ENCODE data around the gene MROH2A. TPM values are rescaled to one million over a fixed set of nuclear protein-coding genes. Genes with fewer than 3 reads are reported as not detected.

The MROH2A gene
- total RNA-seq, 4 donors from 2014 or later, result not detected

DNA sequence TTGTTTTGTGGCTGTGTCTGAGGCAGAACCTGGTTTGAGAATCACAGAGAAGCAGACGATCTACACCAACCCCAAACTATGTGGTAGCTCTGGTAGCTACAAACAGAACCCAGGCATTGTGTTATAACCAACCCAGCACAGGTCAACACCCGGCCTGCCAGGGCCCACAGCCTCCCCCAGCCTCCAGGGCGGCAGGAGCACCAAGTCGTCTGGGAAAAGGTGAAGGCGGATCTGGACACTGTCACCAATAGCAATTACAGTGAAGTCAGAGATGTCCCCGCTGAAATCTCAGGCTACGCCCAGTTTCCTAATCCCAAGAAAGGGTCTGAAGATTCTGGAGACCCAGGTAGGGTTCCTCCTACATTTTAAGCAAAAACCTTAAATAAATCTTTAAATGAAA lies 72.6 kb downstream of the MROH2A start:
- TF ChIP-seq, protein P1, sequence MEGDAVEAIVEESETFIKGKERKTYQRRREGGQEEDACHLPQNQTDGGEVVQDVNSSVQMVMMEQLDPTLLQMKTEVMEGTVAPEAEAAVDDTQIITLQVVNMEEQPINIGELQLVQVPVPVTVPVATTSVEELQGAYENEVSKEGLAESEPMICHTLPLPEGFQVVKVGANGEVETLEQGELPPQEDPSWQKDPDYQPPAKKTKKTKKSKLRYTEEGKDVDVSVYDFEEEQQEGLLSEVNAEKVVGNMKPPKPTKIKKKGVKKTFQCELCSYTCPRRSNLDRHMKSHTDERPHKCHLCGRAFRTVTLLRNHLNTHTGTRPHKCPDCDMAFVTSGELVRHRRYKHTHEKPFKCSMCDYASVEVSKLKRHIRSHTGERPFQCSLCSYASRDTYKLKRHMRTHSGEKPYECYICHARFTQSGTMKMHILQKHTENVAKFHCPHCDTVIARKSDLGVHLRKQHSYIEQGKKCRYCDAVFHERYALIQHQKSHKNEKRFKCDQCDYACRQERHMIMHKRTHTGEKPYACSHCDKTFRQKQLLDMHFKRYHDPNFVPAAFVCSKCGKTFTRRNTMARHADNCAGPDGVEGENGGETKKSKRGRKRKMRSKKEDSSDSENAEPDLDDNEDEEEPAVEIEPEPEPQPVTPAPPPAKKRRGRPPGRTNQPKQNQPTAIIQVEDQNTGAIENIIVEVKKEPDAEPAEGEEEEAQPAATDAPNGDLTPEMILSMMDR (IDR thresholded peaks at IDR 0.05; ENCODE audit: low read depth), result no peak

DNA sequence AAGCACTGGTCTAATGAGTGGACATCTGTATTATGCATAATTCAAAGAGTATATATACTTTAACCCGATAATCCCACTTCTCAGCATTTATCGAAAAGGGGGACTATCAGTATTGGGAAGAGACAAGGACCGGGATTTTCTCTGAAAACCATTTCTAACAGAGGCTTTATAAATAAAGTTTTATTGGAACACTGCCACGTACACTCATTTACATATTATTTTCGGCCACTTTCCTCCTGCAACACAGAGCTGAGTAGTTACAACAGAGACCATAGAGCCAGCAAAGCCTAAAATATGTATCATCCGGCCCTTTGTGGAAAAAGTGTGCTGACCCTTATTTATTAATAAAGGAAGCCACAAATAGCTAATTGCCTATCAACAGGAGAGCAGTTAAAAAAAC lies 73.0 kb downstream of the MROH2A start:
- TF ChIP-seq, protein P1 (IDR thresholded peaks at IDR 0.05; ENCODE audit: low read depth), result no peak

DNA sequence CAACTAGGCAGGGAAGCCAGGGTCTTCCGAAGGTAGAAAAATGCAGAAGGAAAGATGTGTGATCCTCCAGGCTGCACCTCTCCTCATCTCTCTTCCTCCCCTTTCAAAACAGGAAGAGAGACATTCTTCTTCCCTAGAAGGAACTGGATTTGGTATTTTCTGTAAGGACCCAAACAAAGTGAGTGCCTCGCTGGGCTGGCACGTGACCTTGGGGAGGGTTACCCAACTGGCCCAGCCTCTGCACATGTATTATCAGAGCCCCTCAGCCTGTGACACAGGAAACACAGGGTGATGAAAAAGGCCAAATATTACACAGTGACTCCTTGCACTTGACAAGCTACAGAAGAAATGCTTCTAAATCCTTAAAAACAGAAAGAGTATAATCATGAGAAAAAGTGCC lies 73.9 kb downstream of the MROH2A start:
- TF ChIP-seq, protein P1 (IDR thresholded peaks at IDR 0.05; ENCODE audit: low read depth), result no peak

DNA sequence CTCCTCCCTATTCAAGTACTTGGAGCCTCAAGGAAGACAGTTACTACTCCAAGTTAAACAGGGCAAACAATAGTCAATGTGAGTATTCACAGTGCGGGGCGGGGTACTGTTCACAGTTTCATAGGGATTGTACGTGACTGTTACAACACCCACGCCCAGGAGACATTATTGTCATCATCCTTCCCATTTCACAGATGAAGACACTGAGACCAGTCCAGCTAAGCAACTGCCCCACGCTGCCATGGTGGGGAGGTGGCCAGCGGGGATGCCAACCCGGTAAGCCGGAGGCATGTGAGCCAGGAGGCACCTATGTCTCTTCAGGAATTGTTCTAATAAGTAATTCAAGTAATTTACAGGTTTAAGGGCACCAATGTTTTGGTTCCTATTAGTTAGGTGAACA lies 75.2 kb downstream of the MROH2A start:
- TF ChIP-seq, protein P1 (IDR thresholded peaks at IDR 0.05; ENCODE audit: low read depth), result no peak

DNA sequence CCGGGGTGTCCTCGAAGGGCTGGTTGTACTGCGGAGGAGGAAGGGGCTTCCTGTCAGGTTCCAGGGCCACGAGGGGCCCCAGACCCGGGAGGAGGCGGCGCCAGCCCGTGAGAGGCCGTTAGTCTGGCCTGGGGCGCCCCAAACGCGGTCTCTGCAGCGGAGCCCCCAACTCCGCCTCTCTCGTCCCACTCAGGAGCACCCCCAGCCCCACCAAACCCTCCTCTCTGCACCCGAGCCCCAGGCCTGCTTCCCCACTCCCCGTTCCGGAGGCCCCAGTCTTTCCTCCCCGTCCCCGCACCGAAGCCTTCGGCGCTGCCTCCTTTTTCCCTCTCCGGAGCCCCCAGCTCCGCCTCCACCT lies 75.7 kb downstream of the MROH2A start:
- TF ChIP-seq, protein P1 (IDR thresholded peaks at IDR 0.05; ENCODE audit: low read depth), result no peak

DNA sequence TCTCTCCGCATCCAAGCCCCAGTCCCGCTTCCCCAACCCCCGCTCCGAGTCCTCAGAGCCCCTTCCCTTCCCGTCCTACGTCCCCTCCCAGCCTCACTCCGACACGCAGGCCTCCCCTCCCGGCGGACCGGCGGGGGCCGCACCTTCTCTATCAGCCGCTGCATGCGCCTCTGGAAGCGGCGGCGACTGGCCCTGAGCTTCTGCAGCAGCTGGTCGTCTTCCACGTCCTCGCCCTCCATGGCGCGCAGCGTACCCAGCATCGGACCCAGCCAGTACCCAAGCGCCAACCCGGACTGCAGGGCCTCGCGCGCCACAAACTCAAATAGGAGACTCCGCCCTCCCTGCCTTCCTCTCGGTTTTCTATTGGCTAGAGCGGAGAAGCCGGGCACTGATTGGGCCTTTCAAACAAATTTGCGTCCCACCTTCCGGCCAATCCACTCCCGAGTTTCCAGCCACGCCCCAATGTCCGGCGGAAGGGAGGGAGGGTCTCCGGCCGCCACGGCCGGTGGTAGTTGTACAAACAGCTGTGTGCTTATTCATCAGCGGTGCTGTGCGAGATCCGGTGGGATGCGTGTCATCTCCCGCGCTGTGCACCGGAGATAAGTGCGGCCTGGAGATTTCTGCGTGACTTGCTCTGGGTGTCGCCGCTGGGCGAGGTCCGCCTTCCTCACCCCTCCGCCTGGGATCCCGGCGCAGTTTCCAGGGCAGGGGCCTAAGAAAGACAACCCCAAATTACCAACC lies 76.3 kb downstream of the MROH2A start, which contains the start of gene HJURP:
HJURP (minus strand) TSS at position 295 of the 741 bp plus-strand sequence; CDS start at position 260, 35 bp downstream.
- TF ChIP-seq, protein P1 (IDR thresholded peaks at IDR 0.05; ENCODE audit: low read depth), result no peak

DNA sequence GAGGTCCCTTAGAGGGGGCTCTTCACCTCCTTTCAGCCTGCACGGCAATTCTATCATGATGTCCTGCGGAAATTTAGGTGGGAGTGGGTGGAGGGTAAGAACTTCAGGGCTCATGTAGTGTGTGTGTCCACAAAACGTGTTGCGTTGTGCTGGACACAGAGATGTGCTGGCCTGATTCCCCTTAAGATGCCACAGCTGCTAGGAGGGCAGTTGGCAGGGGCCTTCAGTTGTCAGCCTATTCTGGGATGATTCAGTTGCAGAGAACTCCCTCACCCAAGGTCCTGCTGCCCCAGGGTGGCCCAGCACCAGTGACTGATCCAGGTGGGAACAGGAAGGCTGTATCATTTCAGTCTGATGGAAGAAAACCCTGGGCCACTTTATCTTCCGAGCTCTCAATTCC lies 77.2 kb downstream of the MROH2A start:
- TF ChIP-seq, protein P1 (IDR thresholded peaks at IDR 0.05; ENCODE audit: low read depth), result no peak
